HCT116 (cell line): ENCODE results near the gene TFPT. TPM values are rescaled to one million over a fixed set of nuclear protein-coding genes. Genes with fewer than 3 reads are reported as not detected.

ENCODE experiments used
- ATAC-seq: fragments of 200-7000 bp; cut with Tn5 transposase; 2 replicates; pipeline ENCODE4 v1.9.1; 2020; ENCODE audit warnings: mild to moderate bottlenecking, moderate library complexity
- BruUV-seq: library from RNA; stranded (reverse); fragments of 400-500 nt; replicated peaks from 2 replicates; lab custom pipeline; 2021; lab: Mats Ljungman, UMichigan
- CTCF ChIA-PET: fragments of 300-600 bp; sonication (Branson Sonifier 250); formaldehyde crosslinking; loops from one replicate; lab custom pipeline; 2021; ENCODE audit warnings: antibody characterized with exemption; lab: Charles Lee
- POLR2A ChIA-PET: fragments of 300-600, 350-600 bp; sonication (Branson Sonifier 250); formaldehyde crosslinking; loops from one replicate; lab custom pipeline; 2021; ENCODE audit warnings: antibody characterized with exemption; lab: Charles Lee
- RAD21 ChIA-PET, 2 experiments: fragments of 300-600 bp; sonication (Branson Sonifier 250); formaldehyde crosslinking; loops; one replicate each; lab custom pipeline; 2023; ENCODE audit warnings: low total read pairs in 2 of 2; ENCODE audit not compliant: uncharacterized antibody in 2 of 2, unreplicated experiment in 2 of 2, low non-redundant PET in 1 of 2; lab: Charles Lee
- DNase-seq: peaks from one replicate; pipeline ENCODE4 v3.0.0-alpha.2; 2010; ENCODE audit warnings: low read depth, low spot score
- H2AFZ ChIP-seq: fragments of 200-600 bp; shearing (Covaris generic), sonication (generic); 2 replicates; pipeline ENCODE4 v1.6.1; 2017; ENCODE audit warnings: low read depth, mixed run types, mixed read lengths, antibody characterized with exemption, low read length; ENCODE audit not compliant: poor library complexity, severe bottlenecking
- H3K27ac ChIP-seq: 2 replicates; pipeline ENCODE4 v1.5.1; 2012; ENCODE audit warnings: low read depth, low read length
- H3K27me3 ChIP-seq: fragments of 200-600 bp; sonication (generic); 2 replicates; pipeline ENCODE4 v1.6.1; 2016; ENCODE audit warnings: mixed run types, low read length, mixed read lengths; ENCODE audit not compliant: insufficient read depth
- H3K36me3 ChIP-seq, 2 experiments: fragments of 200-500 bp in 1 of 2; fragments of 200-600 bp in 1 of 2; sonication (Bioruptor generic) in 1 of 2; sonication (generic) in 1 of 2; 2 replicates each; pipeline versions ENCODE4 v1.5.1 to v1.6.1; 2014 to 2016; ENCODE audit warnings: low read length in 2 of 2, inconsistent platforms in 1 of 2, mixed read lengths in 1 of 2, mixed run types in 1 of 2; ENCODE audit not compliant: insufficient read depth in 2 of 2, control insufficient read depth in 1 of 2
- H3K4me1 ChIP-seq, 2 experiments: fragments of 200-600 bp in 1 of 2; sonication (generic) in 1 of 2; 2 replicates each; pipeline versions ENCODE4 v1.5.1 to v1.6.1; 2012 to 2017; ENCODE audit warnings: low read length in 2 of 2, inconsistent platforms in 1 of 2, mild to moderate bottlenecking in 1 of 2, mixed read lengths in 1 of 2, mixed run types in 1 of 2, moderate library complexity in 1 of 2; ENCODE audit not compliant: insufficient read depth in 2 of 2, control insufficient read depth in 1 of 2
- H3K4me2 ChIP-seq: fragments of 200-600 bp; sonication (generic); 2 replicates; pipeline ENCODE4 v1.6.1; 2017; ENCODE audit warnings: mixed run types, low read length, mixed read lengths
- H3K4me3 ChIP-seq, 2 experiments: fragments of 200-600 bp in 1 of 2; sonication (generic) in 1 of 2; replicated peaks in 1 of 2; 2 replicates each; pipeline ENCODE4 v1.5.1; 2011 to 2016; ENCODE audit warnings: low read length in 2 of 2, control low read depth in 1 of 2, low read depth in 1 of 2, mild to moderate bottlenecking in 1 of 2, mixed read lengths in 1 of 2, mixed run types in 1 of 2
- H3K79me2 ChIP-seq: fragments of 200-600 bp; sonication (generic); 2 replicates; pipeline ENCODE4 v1.6.1; 2017; ENCODE audit warnings: mild to moderate bottlenecking, mixed run types, low read length, moderate library complexity, mixed read lengths; ENCODE audit not compliant: insufficient read depth
- H3K9ac ChIP-seq: fragments of 200-600 bp; sonication (generic); 2 replicates; pipeline ENCODE4 v1.6.1; 2016; ENCODE audit warnings: low read length, mixed read lengths
- H3K9me2 ChIP-seq: fragments of 200-600 bp; sonication (generic), shearing (Covaris generic); 2 replicates; pipeline ENCODE4 v1.6.1; 2017; ENCODE audit warnings: mixed run types, mild to moderate bottlenecking, moderate library complexity; ENCODE audit not compliant: insufficient read depth
- H3K9me3 ChIP-seq, 2 experiments: fragments of 200-500 bp in 1 of 2; fragments of 200-600 bp in 1 of 2; sonication (Bioruptor generic) in 1 of 2; sonication (generic) in 1 of 2; 2 replicates each; pipeline ENCODE4 v1.6.1; 2014 to 2017; ENCODE audit warnings: low read length in 2 of 2, mixed read lengths in 2 of 2, inconsistent platforms in 1 of 2, low read depth in 1 of 2, mild to moderate bottlenecking in 1 of 2, mixed run types in 1 of 2, moderate library complexity in 1 of 2; ENCODE audit not compliant: control insufficient read depth in 1 of 2, insufficient read depth in 1 of 2
- H4K20me1 ChIP-seq: fragments of 200-600 bp; sonication (generic), shearing (Covaris generic); 2 replicates; pipeline ENCODE4 v1.6.1; 2017; ENCODE audit warnings: mixed run types, mild to moderate bottlenecking, moderate library complexity; ENCODE audit not compliant: insufficient read depth
- CBX3 ChIP-seq: IDR thresholded peaks from 2 replicates; pipeline ENCODE4 v1.6.1; 2012; ENCODE audit warnings: low read depth
- CEBPB ChIP-seq: IDR thresholded peaks from 2 replicates; pipeline ENCODE4 v1.6.1; 2012; ENCODE audit warnings: low read depth
- EGR1 ChIP-seq: IDR thresholded peaks from 2 replicates; pipeline ENCODE4 v1.6.1; 2012; ENCODE audit warnings: low read depth
- FOSL1 ChIP-seq: IDR thresholded peaks from 2 replicates; pipeline ENCODE4 v1.6.1; 2012; ENCODE audit warnings: low read depth
- JUND ChIP-seq: IDR thresholded peaks from 2 replicates; pipeline ENCODE4 v1.6.1; 2012
- POLR2A ChIP-seq: IDR thresholded peaks from 2 replicates; pipeline ENCODE4 v1.7.0; 2011; ENCODE audit warnings: borderline replicate concordance; ENCODE audit not compliant: insufficient read depth, insufficient read length; ENCODE audit errors: extremely low read depth
- POLR2AphosphoS5 ChIP-seq: IDR thresholded peaks from 2 replicates; pipeline ENCODE4 v1.6.1; 2011; ENCODE audit warnings: mild to moderate bottlenecking, low read depth, low read length, moderate library complexity
- RAD21 ChIP-seq: IDR thresholded peaks from 2 replicates; pipeline ENCODE4 v1.6.1; 2012; ENCODE audit warnings: low read depth, mild to moderate bottlenecking
- SIN3A ChIP-seq: IDR thresholded peaks from 2 replicates; pipeline ENCODE4 v1.6.1; 2012; ENCODE audit warnings: low read depth
- SP1 ChIP-seq: IDR thresholded peaks from 2 replicates; pipeline ENCODE4 v1.6.1; 2012; ENCODE audit warnings: low read depth
- SRF ChIP-seq: IDR thresholded peaks from 2 replicates; pipeline ENCODE4 v1.6.1; 2012; ENCODE audit warnings: low read depth
- TCF7L2 ChIP-seq: IDR thresholded peaks from 2 replicates; pipeline ENCODE4 v1.7.0; 2011; ENCODE audit warnings: borderline replicate concordance, inconsistent platforms; ENCODE audit not compliant: insufficient read depth, insufficient read length; ENCODE audit errors: extremely low read depth
- ZFX ChIP-seq: fragments of 450-650 bp; IDR thresholded peaks from 2 replicates; pipeline ENCODE4 v1.6.1; 2017
- ZNF274 ChIP-seq: fragments of 200-500 bp; sonication (Bioruptor generic); IDR thresholded peaks from 2 replicates; pipeline ENCODE4 v1.6.1; 2014; ENCODE audit warnings: mild to moderate bottlenecking, low read depth, low read length, inconsistent platforms
- intact Hi-C: fragments of 100-400 bp; cut with micrococcal nuclease; formaldehyde crosslinking; loops from 2 replicates; pipeline ENCODE4 v1.10.0; 2022
- total RNA-seq: library from RNA; stranded (reverse); gene quantifications from one replicate; pipeline ENCODE4 v1.2.1, GENCODE V29; 2021; ENCODE audit not compliant: unreplicated experiment
- TF ChIP-seq, protein P1 (sequence below), 3 experiments: fragments of 200-600 bp in 1 of 3; sonication (generic) in 1 of 3; IDR thresholded peaks in 2 of 3; conservative IDR thresholded peaks in 1 of 3; 2 replicates each; pipeline ENCODE4 v1.5.1; 2012 to 2017; ENCODE audit warnings: low read depth in 2 of 3, low read length in 2 of 3, antibody characterized with exemption in 1 of 3, borderline replicate concordance in 1 of 3, control low read depth in 1 of 3, mild to moderate bottlenecking in 1 of 3, mixed read lengths in 1 of 3, mixed run types in 1 of 3, moderate library complexity in 1 of 3; ENCODE audit not compliant: insufficient read depth in 1 of 3
- TF ChIP-seq, protein P2 (sequence below): IDR thresholded peaks from 2 replicates; pipeline ENCODE4 v1.6.1; 2011; ENCODE audit warnings: mild to moderate bottlenecking, low read length, moderate library complexity; ENCODE audit not compliant: insufficient replicate concordance; ENCODE audit errors: extremely low read depth
- TF ChIP-seq, protein P3 (sequence below): IDR thresholded peaks from 2 replicates; pipeline ENCODE4 v1.6.1; 2012
- TF ChIP-seq, protein P4 (sequence below): IDR thresholded peaks from 2 replicates; pipeline ENCODE4 v1.6.1; 2012

Gene TFPT
- total RNA-seq, 1 experiment from 2014 or later, result 7.1 TPM

DNA sequence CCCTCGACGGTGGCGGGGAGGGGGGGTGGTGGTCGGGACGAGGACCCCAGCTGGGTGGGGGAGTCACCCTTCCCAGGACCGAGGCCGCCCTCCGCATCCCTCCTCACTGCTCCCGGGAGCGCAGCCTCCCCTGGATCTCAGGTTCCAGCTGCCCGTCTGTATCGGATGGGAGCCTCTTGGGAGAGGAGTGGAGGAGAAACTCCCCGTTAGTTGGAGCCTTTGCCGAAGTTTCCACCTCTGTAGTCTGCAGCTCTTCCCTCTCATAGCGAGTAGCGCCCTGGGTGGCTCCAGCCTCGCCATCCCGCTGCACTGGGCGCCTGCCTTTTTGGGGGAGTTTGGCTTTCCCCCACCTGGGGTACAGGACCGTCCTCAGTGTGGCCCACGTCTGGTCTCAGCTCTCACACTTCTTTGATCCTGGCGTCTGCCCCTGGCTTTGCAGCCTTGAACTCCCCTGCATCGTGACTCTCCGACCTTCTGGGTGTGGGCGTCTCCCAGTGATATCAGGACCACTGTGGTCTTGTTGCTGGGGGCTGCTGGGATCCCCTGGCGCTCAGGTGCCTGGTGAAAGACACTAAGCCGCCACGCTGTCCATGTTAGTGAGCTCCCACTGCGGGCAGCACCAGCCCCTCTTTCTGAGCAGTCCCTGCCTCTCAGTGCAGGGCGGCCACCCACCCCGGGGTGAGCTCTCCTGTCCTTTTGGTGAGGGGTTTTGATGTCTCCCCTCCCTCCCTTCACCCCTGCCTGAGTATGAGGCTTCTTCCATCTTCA is 23.2 kb upstream of the TFPT start:
- TF ChIP-seq JUND (no peak), TCF7L2 (no peak), ZFX (no peak), RAD21 (no peak), FOSL1 (no peak), POLR2A (no peak), EGR1 (no peak), ZNF274 (no peak), SIN3A (no peak), CBX3 (no peak), SRF (no peak), POLR2AphosphoS5 (no peak), CEBPB (no peak), SP1 (no peak)
- TF ChIP-seq, protein P1, sequence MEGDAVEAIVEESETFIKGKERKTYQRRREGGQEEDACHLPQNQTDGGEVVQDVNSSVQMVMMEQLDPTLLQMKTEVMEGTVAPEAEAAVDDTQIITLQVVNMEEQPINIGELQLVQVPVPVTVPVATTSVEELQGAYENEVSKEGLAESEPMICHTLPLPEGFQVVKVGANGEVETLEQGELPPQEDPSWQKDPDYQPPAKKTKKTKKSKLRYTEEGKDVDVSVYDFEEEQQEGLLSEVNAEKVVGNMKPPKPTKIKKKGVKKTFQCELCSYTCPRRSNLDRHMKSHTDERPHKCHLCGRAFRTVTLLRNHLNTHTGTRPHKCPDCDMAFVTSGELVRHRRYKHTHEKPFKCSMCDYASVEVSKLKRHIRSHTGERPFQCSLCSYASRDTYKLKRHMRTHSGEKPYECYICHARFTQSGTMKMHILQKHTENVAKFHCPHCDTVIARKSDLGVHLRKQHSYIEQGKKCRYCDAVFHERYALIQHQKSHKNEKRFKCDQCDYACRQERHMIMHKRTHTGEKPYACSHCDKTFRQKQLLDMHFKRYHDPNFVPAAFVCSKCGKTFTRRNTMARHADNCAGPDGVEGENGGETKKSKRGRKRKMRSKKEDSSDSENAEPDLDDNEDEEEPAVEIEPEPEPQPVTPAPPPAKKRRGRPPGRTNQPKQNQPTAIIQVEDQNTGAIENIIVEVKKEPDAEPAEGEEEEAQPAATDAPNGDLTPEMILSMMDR (IDR thresholded peaks at IDR 0.05 in 2 of 3, conservative IDR thresholded peaks at IDR 0.05 in 1 of 3; ENCODE audit: borderline replicate concordance in 1 of 3, insufficient read depth in 1 of 3, low read depth in 2 of 3, low read length in 2 of 3), result no peak
- TF ChIP-seq, protein P2, sequence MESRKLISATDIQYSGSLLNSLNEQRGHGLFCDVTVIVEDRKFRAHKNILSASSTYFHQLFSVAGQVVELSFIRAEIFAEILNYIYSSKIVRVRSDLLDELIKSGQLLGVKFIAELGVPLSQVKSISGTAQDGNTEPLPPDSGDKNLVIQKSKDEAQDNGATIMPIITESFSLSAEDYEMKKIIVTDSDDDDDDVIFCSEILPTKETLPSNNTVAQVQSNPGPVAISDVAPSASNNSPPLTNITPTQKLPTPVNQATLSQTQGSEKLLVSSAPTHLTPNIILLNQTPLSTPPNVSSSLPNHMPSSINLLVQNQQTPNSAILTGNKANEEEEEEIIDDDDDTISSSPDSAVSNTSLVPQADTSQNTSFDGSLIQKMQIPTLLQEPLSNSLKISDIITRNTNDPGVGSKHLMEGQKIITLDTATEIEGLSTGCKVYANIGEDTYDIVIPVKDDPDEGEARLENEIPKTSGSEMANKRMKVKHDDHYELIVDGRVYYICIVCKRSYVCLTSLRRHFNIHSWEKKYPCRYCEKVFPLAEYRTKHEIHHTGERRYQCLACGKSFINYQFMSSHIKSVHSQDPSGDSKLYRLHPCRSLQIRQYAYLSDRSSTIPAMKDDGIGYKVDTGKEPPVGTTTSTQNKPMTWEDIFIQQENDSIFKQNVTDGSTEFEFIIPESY, result no peak
- TF ChIP-seq, protein P3, sequence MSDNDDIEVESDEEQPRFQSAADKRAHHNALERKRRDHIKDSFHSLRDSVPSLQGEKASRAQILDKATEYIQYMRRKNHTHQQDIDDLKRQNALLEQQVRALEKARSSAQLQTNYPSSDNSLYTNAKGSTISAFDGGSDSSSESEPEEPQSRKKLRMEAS, result no peak
- TF ChIP-seq, protein P4, sequence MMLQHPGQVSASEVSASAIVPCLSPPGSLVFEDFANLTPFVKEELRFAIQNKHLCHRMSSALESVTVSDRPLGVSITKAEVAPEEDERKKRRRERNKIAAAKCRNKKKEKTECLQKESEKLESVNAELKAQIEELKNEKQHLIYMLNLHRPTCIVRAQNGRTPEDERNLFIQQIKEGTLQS, result no peak
- peak overlapping the region; percentile 96 for H3K9ac ChIP-seq
- ATAC-seq, result no peak
- peak overlapping the region; percentile 92 for H3K4me2 ChIP-seq
- no peaks in the 10 kb centered on the region for H4K20me1 ChIP-seq
- ChIA-PET RAD21 (no interaction called here), CTCF (no interaction called here), POLR2A (no interaction called here)
- H3K27me3 ChIP-seq, result no peaks in the 10 kb centered on the region
- intact Hi-C loops, result no loop called here
- no peaks in the 10 kb centered on the region for H3K9me3 ChIP-seq
- H3K4me3 ChIP-seq, result peak overlapping the region; percentile 76 to 82
- peaks cover 57% of the 10 kb centered on the region for H3K79me2 ChIP-seq
- no peak for DNase-seq
- peaks cover 9 to 27% of the 10 kb centered on the region in 2 experiments for H3K4me1 ChIP-seq
- BruUV-seq, result no TSS peak
- peak overlapping the region; percentile 77 for H3K27ac ChIP-seq
- no peaks in the 10 kb centered on the region for H3K9me2 ChIP-seq
- H2AFZ ChIP-seq, result no peak overlapping the region
- peaks cover 26 to 29% of the 10 kb centered on the region in 2 experiments; a peak in 3 of 4 replicates for H3K36me3 ChIP-seq
